Body of pancreas (tissue), 4 donors: ENCODE data around the gene TCEA2. TPM values are rescaled to one million over a fixed set of nuclear protein-coding genes. Genes with fewer than 3 reads are reported as not detected.

Experiments used
- ATAC-seq: fragments of 150-250 bp; one replicate; pipeline ENCODE4 v1.9.1; 2016
- DNase-seq, 4 donors: peaks; one replicate each; pipeline ENCODE4 v3.0.0-alpha.2; 2019
- H3K27ac ChIP-seq, 4 donors: fragments of 200-600 bp; sonication (generic); 1 replicate in 3 of 4; 2 replicates in 1 of 4; pipeline versions ENCODE4 v1.5.1 to v1.6.1; 2016 to 2019; ENCODE audit warnings: mild to moderate bottlenecking in 1 of 4, mixed read lengths in 1 of 4, moderate library complexity in 1 of 4
- H3K27me3 ChIP-seq, 2 donors: fragments of 200-600 bp; sonication (generic); one replicate each; pipeline ENCODE4 v1.6.0; 2016; ENCODE audit warnings: mild to moderate bottlenecking in 1 of 2
- H3K36me3 ChIP-seq, 2 donors: fragments of 200-600 bp; sonication (generic); replicated peaks in 1 of 2; 2 replicates each; pipeline ENCODE4 v1.5.1; 2016; ENCODE audit warnings: low read depth in 2 of 2; ENCODE audit not compliant: insufficient read depth in 1 of 2
- H3K4me1 ChIP-seq: fragments of 200-600 bp; sonication (generic); one replicate; pipeline ENCODE4 v1.6.0; 2016
- H3K4me3 ChIP-seq, 2 donors: fragments of 200-600 bp; sonication (generic); 1 replicate in 1 of 2; 2 replicates in 1 of 2; pipeline ENCODE4 v1.5.1; 2016 to 2019
- H3K9me3 ChIP-seq, 3 donors: fragments of 200-600 bp; sonication (generic); 1 replicate in 2 of 3; 2 replicates in 1 of 3; pipeline ENCODE4 v1.5.1; 2016
- CTCF ChIP-seq, 7 experiments: fragments of 450-650 bp in 4 of 7; fragments of 200-600 bp in 3 of 7; sonication (generic) in 3 of 7; IDR thresholded peaks; one replicate each; pipeline ENCODE4 v1.5.1; 2016 to 2019; ENCODE audit warnings: antibody characterized with exemption in 7 of 7
- POLR2A ChIP-seq, 3 donors: fragments of 450-650 bp; IDR thresholded peaks; one replicate each; pipeline ENCODE4 v1.6.1; 2016; ENCODE audit warnings: antibody characterized with exemption in 3 of 3, mild to moderate bottlenecking in 2 of 3
- WGBS, 2 donors: methylation state at CpG; one replicate each; pipeline ENCODE4 v1.1.5; 2017; 5-methylcytosine and 5-hydroxymethylcytosine counted together
- intact Hi-C: fragments of 100-400 bp; cut with DNase I; formaldehyde crosslinking; loops from one replicate; pipeline ENCODE4 v1.15.1; 2023
- total RNA-seq, 2 donors: library from RNA; depleted of rRNA; stranded (reverse); fragments of >200 nt; gene quantifications; one replicate each; pipeline ENCODE4 v1.1.0, GENCODE V29; 2016

The TCEA2 gene
- total RNA-seq, 2 donors from 2014 or later, result 16.6 to 17.5 TPM

GRCh38 chr20:64032706-64033624 lies 30.0 kb upstream of the TCEA2 start:
- peaks cover 0 to 16% of the 10 kb centered on the region in 2 donors for H3K36me3 ChIP-seq
- peaks cover 8% of the 10 kb centered on the region for H3K4me1 ChIP-seq
- DNase-seq (no peak), ATAC-seq (no peak)
- H3K27me3 ChIP-seq, result no peaks in the 10 kb centered on the region
- intact Hi-C loops, result no loop called here
- no peaks in the 10 kb centered on the region for H3K9me3 ChIP-seq
- TF ChIP-seq CTCF (IDR thresholded peaks at IDR 0.05) (no peak), POLR2A (IDR thresholded peaks at IDR 0.05) (no peak)
- H3K27ac ChIP-seq, result no peak overlapping the region
- no peak overlapping the region for H3K4me3 ChIP-seq
- WGBS, 2 donors, result 90 to 91% methylated on average over 21 to 23 of the region's 31 CpGs

DNA sequence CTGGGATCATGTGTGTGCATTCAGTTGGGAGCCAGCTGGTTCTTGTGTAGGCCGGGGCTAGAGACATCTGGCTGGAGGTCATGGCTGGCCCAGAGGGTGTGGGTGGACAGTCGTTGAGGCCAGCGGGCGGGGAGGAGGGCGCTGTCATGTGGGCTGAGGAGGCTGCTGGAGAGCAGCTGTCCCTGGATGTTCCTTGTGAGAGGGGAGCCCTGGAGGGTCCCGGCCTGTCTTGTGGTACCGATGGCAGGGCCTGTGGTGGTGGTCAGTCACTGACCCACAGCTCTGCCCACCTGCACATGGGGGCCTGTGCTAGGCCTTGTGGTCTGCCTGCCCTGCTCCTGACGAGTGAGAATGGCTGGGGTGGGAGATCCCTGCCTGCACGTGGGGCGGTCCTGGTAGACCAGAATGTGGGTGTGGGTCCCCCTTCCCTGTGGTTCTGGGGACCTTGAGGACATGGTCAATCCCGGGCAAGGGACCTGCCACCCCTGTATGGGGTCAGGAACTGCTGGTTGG lies 29.0 kb upstream of the TCEA2 start:
- ATAC-seq, result no peak
- H3K4me1 ChIP-seq, result peaks cover 18% of the 10 kb centered on the region
- peak in 1 of 4 donors; percentile 35 for DNase-seq
- H3K9me3 ChIP-seq, result no peaks in the 10 kb centered on the region
- intact Hi-C loops, result no loop called here
- no peak overlapping the region for H3K4me3 ChIP-seq
- no peak overlapping the region for H3K27ac ChIP-seq
- H3K36me3 ChIP-seq, result peaks cover 0 to 14% of the 10 kb centered on the region in 2 donors
- H3K27me3 ChIP-seq, result no peaks in the 10 kb centered on the region
- 67 to 73% methylated on average over 1 to 9 of the region's 11 CpGs for WGBS, 2 donors
- TF ChIP-seq CTCF (IDR thresholded peaks at IDR 0.05), result no peak
- no peak for TF ChIP-seq POLR2A (IDR thresholded peaks at IDR 0.05)

DNA sequence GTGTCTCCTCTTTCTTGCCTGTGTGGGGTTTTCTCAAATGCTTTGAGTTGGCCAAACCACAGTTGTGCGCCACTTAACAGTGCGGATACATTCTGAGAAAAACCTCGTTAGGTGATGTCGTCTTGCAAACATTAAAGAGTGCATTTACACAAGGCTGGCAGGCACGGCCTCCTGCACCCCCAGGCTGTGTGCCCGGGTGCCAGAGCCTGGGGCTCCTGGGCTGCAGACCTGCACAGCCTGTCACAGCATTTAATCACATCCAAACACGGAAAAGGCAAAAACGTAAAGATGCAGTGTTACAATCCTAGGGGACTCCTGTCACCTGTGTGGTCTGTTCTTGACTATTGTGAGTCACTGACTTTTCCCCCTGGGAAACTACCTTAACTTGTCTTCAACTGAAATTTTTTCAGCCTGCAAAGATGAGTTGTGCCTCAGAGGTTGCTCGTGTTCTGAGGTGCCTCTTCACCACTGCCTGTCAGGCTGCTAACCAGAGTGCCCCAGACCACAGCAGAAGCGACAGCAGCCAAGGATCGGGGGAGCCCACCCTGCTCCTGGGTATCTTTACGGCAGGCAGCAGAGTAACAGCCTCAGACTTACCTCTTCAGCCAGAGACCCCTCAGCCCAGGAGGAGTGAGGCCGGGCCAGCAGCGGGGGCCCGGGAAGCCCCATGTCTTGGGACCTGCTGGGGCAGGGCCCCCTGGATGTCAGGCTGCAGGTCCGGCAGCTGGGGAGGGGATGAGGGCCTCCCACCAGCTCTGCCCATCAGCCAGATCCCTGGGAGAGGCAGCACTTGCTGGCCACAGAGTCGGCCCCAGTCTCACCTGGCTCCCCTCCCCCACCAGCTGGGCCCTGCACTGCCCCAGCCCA lies 27.7 kb upstream of the TCEA2 start:
- peaks cover 0 to 11% of the 10 kb centered on the region in 2 donors for H3K36me3 ChIP-seq
- H3K27ac ChIP-seq, result no peak overlapping the region
- no peak overlapping the region for H3K4me3 ChIP-seq
- no peaks in the 10 kb centered on the region for H3K27me3 ChIP-seq
- H3K4me1 ChIP-seq, result peaks cover 28% of the 10 kb centered on the region
- no peak for DNase-seq
- WGBS, 2 donors, result 75 to 76% methylated on average over 10 to 17 of the region's 17 CpGs
- no peaks in the 10 kb centered on the region for H3K9me3 ChIP-seq
- ATAC-seq, result no peak
- intact Hi-C loops, result loop anchor here (5.0 kb wide), 1 partner anchor 82 kb away; no protein-coding TSS in a partner anchor
- TF ChIP-seq POLR2A (IDR thresholded peaks at IDR 0.05) (no peak), CTCF (IDR thresholded peaks at IDR 0.05) (no peak)

DNA sequence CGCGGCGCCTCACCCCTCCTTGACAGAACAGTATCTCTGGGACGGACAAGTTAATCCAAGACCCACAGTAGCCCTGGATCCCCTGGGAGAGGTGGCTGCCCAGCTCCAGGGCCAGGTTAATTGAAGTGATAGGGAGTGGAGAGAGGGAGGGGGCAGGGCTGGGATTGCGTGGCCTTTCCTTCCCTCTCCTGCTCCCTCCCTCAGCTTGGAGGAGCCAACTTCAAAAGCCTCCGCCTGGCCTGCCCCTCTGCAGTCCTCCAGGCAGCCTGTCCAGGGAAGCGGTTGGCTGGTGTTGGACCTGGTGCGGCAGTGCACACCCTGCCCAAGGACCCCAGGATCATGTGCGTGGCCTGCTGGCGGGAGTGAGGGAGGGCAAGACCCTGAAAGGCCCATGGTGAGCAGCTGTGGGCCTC lies 27.1 kb upstream of the TCEA2 start, which contains the start of gene C20orf204:
Gene C20orf204, plus strand, starts transcription at position 250 of the 413 bp plus-strand sequence. Its CDS starts 142 bp downstream, at position 392.
- intact Hi-C loops, result loop anchor here (5.0 kb wide), 1 partner anchor 81 kb away; no protein-coding TSS in a partner anchor
- 61 to 71% methylated on average over 8 to 10 of the region's 10 CpGs for WGBS, 2 donors
- TF ChIP-seq POLR2A (IDR thresholded peaks at IDR 0.05) (no peak), CTCF (IDR thresholded peaks at IDR 0.05) (no peak)

More for the DNA sequence above, 27.1 kb upstream of the TCEA2 start, which contains the start of gene C20orf204:
- Histone ChIP-seq H3K4me3 (no peak within 1 kb of the TSS), H3K4me1 (peaks cover 28% of the 10 kb centered on the region), H3K27me3 (no peaks in the 10 kb centered on the region), H3K27ac (no peak within 1 kb of the TSS), H3K36me3 (peaks cover 0 to 11% of the 10 kb centered on the region in 2 donors), H3K9me3 (no peaks in the 10 kb centered on the region)
- no peak for DNase-seq
- no peak for ATAC-seq
